IMR-90 (cell line): ENCODE results near the gene KRT86. TPM values are rescaled to one million over a fixed set of nuclear protein-coding genes. Genes with fewer than 3 reads are reported as not detected.

Experiments used
- ATAC-seq: fragments of 200-7000 bp; cut with Tn5 transposase; 2 replicates; pipeline ENCODE4 v1.9.1; 2020; ENCODE audit warnings: low read depth, mild to moderate bottlenecking, moderate library complexity
- BruUV-seq: library from RNA; stranded (reverse); fragments of 400-500 nt; replicated peaks from 2 replicates; lab custom pipeline; 2021; lab: Mats Ljungman, UMichigan
- CTCF ChIA-PET: fragments of 300-600 bp; formaldehyde crosslinking; extraction: SDS; loops from one replicate; lab custom pipeline; 2021; ENCODE audit warnings: antibody characterized with exemption; lab: Yijun Ruan, JAX
- POLR2A ChIA-PET: fragments of 300-600 bp; sonication (Branson Sonifier 250); formaldehyde crosslinking; loops from one replicate; lab custom pipeline; 2022; ENCODE audit warnings: antibody characterized with exemption; ENCODE audit not compliant: unreplicated experiment; lab: Charles Lee
- DNase-seq: peaks from one replicate; pipeline ENCODE4 v3.0.0; 2013
- H2AFZ ChIP-seq: replicated peaks from 2 replicates; pipeline ENCODE3; 2013; ENCODE audit warnings: low read length, mild to moderate bottlenecking; ENCODE audit not compliant: poor library complexity
- H2AK5ac ChIP-seq: 2 replicates; pipeline ENCODE4 v1.6.1; 2013; ENCODE audit warnings: low read depth, low read length, inconsistent platforms
- H2AK9ac ChIP-seq: replicated peaks from 2 replicates; pipeline ENCODE3; 2013; ENCODE audit warnings: mild to moderate bottlenecking, low read depth, low read length, moderate library complexity; ENCODE audit not compliant: poor library complexity
- H2BK120ac ChIP-seq: 2 replicates; pipeline ENCODE4 v1.6.1; 2013; ENCODE audit warnings: low read depth, low read length, inconsistent platforms
- H2BK15ac ChIP-seq: 3 replicates; pipeline ENCODE4 v1.6.1; 2013; ENCODE audit warnings: low read depth, low read length, inconsistent platforms
- H2BK20ac ChIP-seq: 2 replicates; pipeline ENCODE4 v1.6.1; 2013; ENCODE audit warnings: low read depth, mild to moderate bottlenecking, inconsistent platforms, low read length, moderate library complexity
- H2BK5ac ChIP-seq: 2 replicates; pipeline ENCODE4 v1.6.1; 2013; ENCODE audit warnings: mild to moderate bottlenecking, low read depth, low read length, inconsistent platforms; ENCODE audit not compliant: poor library complexity, severe bottlenecking
- H3K14ac ChIP-seq: replicated peaks from 2 replicates; pipeline ENCODE4 v1.6.1; 2013; ENCODE audit warnings: low read depth, low read length, inconsistent platforms
- H3K18ac ChIP-seq: 2 replicates; pipeline ENCODE4 v1.6.1; 2013; ENCODE audit warnings: low read depth, low read length, control low read depth
- H3K23ac ChIP-seq: 2 replicates; pipeline ENCODE4 v1.6.1; 2013; ENCODE audit warnings: low read depth, low read length, inconsistent platforms
- H3K27ac ChIP-seq: 2 replicates; pipeline ENCODE4 v1.5.1; 2013; ENCODE audit warnings: mild to moderate bottlenecking, control low read depth, low read length; ENCODE audit not compliant: insufficient read depth
- H3K27me3 ChIP-seq: 2 replicates; pipeline ENCODE4 v1.6.1; 2013; ENCODE audit warnings: low read length; ENCODE audit not compliant: control insufficient read depth, insufficient read depth
- H3K36me3 ChIP-seq: 2 replicates; pipeline ENCODE4 v1.6.1; 2013; ENCODE audit warnings: low read length, mixed read lengths; ENCODE audit not compliant: control insufficient read depth, insufficient read depth
- H3K4ac ChIP-seq: 2 replicates; pipeline ENCODE4 v1.6.1; 2013; ENCODE audit warnings: low read depth, low read length, inconsistent platforms
- H3K4me1 ChIP-seq: 2 replicates; pipeline ENCODE4 v1.6.1; 2013; ENCODE audit warnings: low read length, mixed read lengths; ENCODE audit not compliant: control insufficient read depth, insufficient read depth
- H3K4me2 ChIP-seq: 2 replicates; pipeline ENCODE4 v1.6.1; 2013; ENCODE audit warnings: low read depth, mild to moderate bottlenecking, control low read depth, low read length, moderate library complexity
- H3K4me3 ChIP-seq: 2 replicates; pipeline ENCODE4 v1.5.1; 2013; ENCODE audit warnings: low read depth, mild to moderate bottlenecking, control low read depth, low read length, moderate library complexity; ENCODE audit not compliant: insufficient read depth
- H3K56ac ChIP-seq: 2 replicates; pipeline ENCODE4 v1.6.1; 2013; ENCODE audit warnings: low read length, inconsistent platforms; ENCODE audit not compliant: insufficient read depth; ENCODE audit errors: extremely low read depth
- H3K79me1 ChIP-seq, 2 experiments: 2 replicates each; pipeline ENCODE4 v1.6.1; 2013; ENCODE audit warnings: low read length in 2 of 2, inconsistent platforms in 1 of 2, low read depth in 1 of 2
- H3K9ac ChIP-seq: 2 replicates; pipeline ENCODE4 v1.6.1; 2013; ENCODE audit warnings: low read depth, low read length, control low read depth
- H3K9me1 ChIP-seq: 2 replicates; pipeline ENCODE4 v1.6.1; 2013; ENCODE audit warnings: low read length, inconsistent platforms; ENCODE audit not compliant: insufficient read depth
- H3K9me3 ChIP-seq: 2 replicates; pipeline ENCODE4 v1.6.1; 2013; ENCODE audit warnings: low read length; ENCODE audit not compliant: control insufficient read depth, insufficient read depth
- H4K20me1 ChIP-seq: 2 replicates; pipeline ENCODE4 v1.6.1; 2013; ENCODE audit warnings: low read length, inconsistent platforms; ENCODE audit not compliant: insufficient read depth
- H4K5ac ChIP-seq: 2 replicates; pipeline ENCODE4 v1.6.1; 2013; ENCODE audit warnings: mild to moderate bottlenecking, low read depth, low read length, control low read depth
- H4K8ac ChIP-seq, 2 experiments: 2 replicates each; pipeline ENCODE4 v1.6.1; 2013; ENCODE audit warnings: low read depth in 2 of 2, low read length in 2 of 2, control low read depth in 1 of 2, inconsistent platforms in 1 of 2
- H4K91ac ChIP-seq: 2 replicates; pipeline ENCODE4 v1.6.1; 2013; ENCODE audit warnings: low read depth, low read length, inconsistent platforms; ENCODE audit not compliant: insufficient read depth
- CEBPB ChIP-seq: IDR thresholded peaks from 2 replicates; pipeline ENCODE4 v1.6.1; 2012; ENCODE audit warnings: low read depth, low read length, improper control_type of control experiment
- MAFK ChIP-seq: IDR thresholded peaks from 2 replicates; pipeline ENCODE4 v1.6.1; 2012; ENCODE audit warnings: low read depth, low read length, improper control_type of control experiment
- MAZ ChIP-seq: IDR thresholded peaks from 2 replicates; pipeline ENCODE4 v1.6.1; 2012; ENCODE audit warnings: low read depth, mild to moderate bottlenecking, low read length, improper control_type of control experiment, moderate library complexity, borderline replicate concordance
- NFE2L2 ChIP-seq: fragments of 150-350 bp; IDR thresholded peaks from 2 replicates; pipeline ENCODE4 v1.6.1; 2016; ENCODE audit warnings: low read depth, mild to moderate bottlenecking, low read length
- RAD21 ChIP-seq: IDR thresholded peaks from 2 replicates; pipeline ENCODE4 v1.6.1; 2012; ENCODE audit warnings: low read length, improper control_type of control experiment
- WGBS, 2 experiments: methylation state at CpG; one replicate each; pipeline versions ENCODE4 v1.1.5 to v1.1.7; 2013; ENCODE audit warnings: missing lambda C conversion rate in 2 of 2; ENCODE audit not compliant: insufficient read length in 1 of 2; ENCODE audit errors: extremely low coverage in 2 of 2; 5-methylcytosine and 5-hydroxymethylcytosine counted together
- dilution Hi-C: fragments of 300-500 bp; cut with HindIII; formaldehyde crosslinking; loops from one replicate; pipeline ENCODE4 v1.14.3; 2018; ENCODE audit warnings: low sequenced_read_pairs; ENCODE audit not compliant: unreplicated experiment
- in situ Hi-C: fragments of 300-500 bp; cut with MboI; formaldehyde crosslinking; loops from 3 replicates; pipeline ENCODE4 v1.14.3; 2019; ENCODE audit warnings: low sequenced_read_pairs, inconsistent platforms, mixed read lengths
- intact Hi-C: fragments of 100-400 bp; cut with micrococcal nuclease; formaldehyde crosslinking; loops from 2 replicates; pipeline ENCODE4 v1.10.0; 2022
- polyA plus RNA-seq, 3 experiments: library from polyadenylated mRNA; depleted of rRNA; stranded (reverse); fragments of >200 nt; gene quantifications; 2 replicates each; pipeline ENCODE4 v1.2.3, GENCODE V29; 2012; ENCODE audit warnings: low replicate concordance in 1 of 3
- total RNA-seq: library from RNA; depleted of rRNA; stranded (reverse); fragments of >200 nt; gene quantifications from 2 replicates; pipeline ENCODE4 v1.2.3, GENCODE V29; 2012
- TF ChIP-seq, protein P1 (sequence below): fragments of 150-350 bp; IDR thresholded peaks from 2 replicates; pipeline ENCODE4 v1.6.1; 2016; ENCODE audit warnings: low read depth, mild to moderate bottlenecking, low read length, moderate library complexity, borderline replicate concordance

The KRT86 gene
- total and polyA plus RNA-seq, 2 of the 4 experiments (the other 2 are of a cell fraction), result not detected

GRCh38 chr12:52313926-52314325 is 39.5 kb downstream of the KRT86 start:
- dilution Hi-C loops, result no loop called here
- H4K20me1 ChIP-seq, result no peaks in the 10 kb centered on the region
- no peak overlapping the region for H4K91ac ChIP-seq
- no peak for ATAC-seq
- ChIA-PET CTCF (no interaction called here), POLR2A (no interaction called here)
- no peak overlapping the region for H2BK120ac ChIP-seq
- no peak overlapping the region for H3K4ac ChIP-seq
- TF ChIP-seq, protein P1, sequence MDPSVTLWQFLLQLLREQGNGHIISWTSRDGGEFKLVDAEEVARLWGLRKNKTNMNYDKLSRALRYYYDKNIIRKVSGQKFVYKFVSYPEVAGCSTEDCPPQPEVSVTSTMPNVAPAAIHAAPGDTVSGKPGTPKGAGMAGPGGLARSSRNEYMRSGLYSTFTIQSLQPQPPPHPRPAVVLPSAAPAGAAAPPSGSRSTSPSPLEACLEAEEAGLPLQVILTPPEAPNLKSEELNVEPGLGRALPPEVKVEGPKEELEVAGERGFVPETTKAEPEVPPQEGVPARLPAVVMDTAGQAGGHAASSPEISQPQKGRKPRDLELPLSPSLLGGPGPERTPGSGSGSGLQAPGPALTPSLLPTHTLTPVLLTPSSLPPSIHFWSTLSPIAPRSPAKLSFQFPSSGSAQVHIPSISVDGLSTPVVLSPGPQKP, result no peak
- TF ChIP-seq RAD21 (no peak), MAZ (no peak), CEBPB (no peak), NFE2L2 (no peak), MAFK (no peak)
- H3K9me3 ChIP-seq, result no peaks in the 10 kb centered on the region
- H3K18ac ChIP-seq, result no peak overlapping the region
- H3K27me3 ChIP-seq, result peaks cover 67% of the 10 kb centered on the region
- intact Hi-C loops, result no loop called here
- H2AK9ac ChIP-seq, result no peak overlapping the region
- H3K27ac ChIP-seq, result no peak overlapping the region
- H3K14ac ChIP-seq, result no peak overlapping the region
- H3K9me1 ChIP-seq, result no peaks in the 10 kb centered on the region; the same call in 1 of the 2 replicates
- no peak overlapping the region for H2AFZ ChIP-seq
- WGBS, 2 experiments, result 56% methylated on average over 4 of the region's 9 CpGs; no CpG with 5 or more reads in 1 of the 2 experiments
- H2AK5ac ChIP-seq, result no peak overlapping the region
- H4K8ac ChIP-seq, result no peak overlapping the region
- H2BK20ac ChIP-seq, result no peak overlapping the region
- no peak for DNase-seq
- H3K79me1 ChIP-seq, result no peaks in the 10 kb centered on the region
- H3K9ac ChIP-seq, result no peak overlapping the region
- no peak overlapping the region for H3K4me2 ChIP-seq
- no peak overlapping the region for H2BK5ac ChIP-seq
- no peak overlapping the region for H3K4me3 ChIP-seq
- no peak overlapping the region; the same call in 1 of the 2 replicates for H3K23ac ChIP-seq
- H2BK15ac ChIP-seq, result no peak overlapping the region
- BruUV-seq, result no TSS peak
- H3K4me1 ChIP-seq, result no peaks in the 10 kb centered on the region
- in situ Hi-C loops, result no loop called here
- H3K56ac ChIP-seq, result no peak overlapping the region
- H3K36me3 ChIP-seq, result no peaks in the 10 kb centered on the region
- no peak overlapping the region for H4K5ac ChIP-seq
